CD4-positive, alpha-beta T cell (primary cell): ENCODE measurements around the gene RBM39. TPM values are rescaled to one million over a fixed set of nuclear protein-coding genes. Genes with fewer than 3 reads are reported as not detected.

Experiments
- ATAC-seq: fragments of 200-7000 bp; cut with Tn5 transposase; one replicate; pipeline ENCODE4 v1.10.0; 2022; ENCODE audit warnings: mild to moderate bottlenecking; ENCODE audit not compliant: poor library complexity
- CTCF ChIA-PET: fragments of 350-600 bp; sonication (Branson Sonifier 250); formaldehyde crosslinking; loops from one replicate; lab custom pipeline; 2021; ENCODE audit warnings: antibody characterized with exemption, inconsistent platforms; lab: Charles Lee
- POLR2A ChIA-PET: fragments of 350-600 bp; sonication (Branson Sonifier 250); formaldehyde crosslinking; loops from one replicate; lab custom pipeline; 2021; ENCODE audit warnings: antibody characterized with exemption, inconsistent platforms; lab: Charles Lee
- DNase-seq, 14 experiments: peaks; one replicate each; pipeline ENCODE4 v3.0.0-alpha.2; 2013 to 2020; ENCODE audit warnings: mixed read lengths in 2 of 14
- H3K27ac ChIP-seq, 2 donors: one replicate each; pipeline versions ENCODE4 v1.5.1 to v1.7.0; 2013; ENCODE audit warnings: low read length in 2 of 2, low read depth in 1 of 2, mild to moderate bottlenecking in 1 of 2
- H3K27me3 ChIP-seq, 2 experiments: 1 replicate in 1 of 2; 2 replicates in 1 of 2; pipeline versions ENCODE4 v1.6.1 to v1.7.0; 2013; ENCODE audit warnings: low read length in 2 of 2, control low read depth in 1 of 2, mild to moderate bottlenecking in 1 of 2, moderate library complexity in 1 of 2; ENCODE audit not compliant: insufficient read depth in 2 of 2, control insufficient read depth in 1 of 2
- H3K36me3 ChIP-seq: one replicate; pipeline ENCODE4 v1.6.1; 2013; ENCODE audit warnings: low read length, control low read depth; ENCODE audit not compliant: insufficient read depth
- H3K4me1 ChIP-seq: one replicate; pipeline ENCODE4 v1.6.1; 2013; ENCODE audit warnings: low read length, control low read depth; ENCODE audit not compliant: insufficient read depth
- H3K4me3 ChIP-seq: one replicate; pipeline ENCODE4 v1.5.1; 2013; ENCODE audit warnings: mild to moderate bottlenecking, low read length, moderate library complexity
- H3K9me3 ChIP-seq, 2 experiments: 1 replicate in 1 of 2; 2 replicates in 1 of 2; pipeline versions ENCODE4 v1.6.1 to v1.7.0; 2013; ENCODE audit warnings: low read length in 2 of 2, mild to moderate bottlenecking in 2 of 2, control low read depth in 1 of 2, moderate library complexity in 1 of 2; ENCODE audit not compliant: control insufficient read depth in 1 of 2, insufficient read depth in 1 of 2
- H3K27ac Mint-ChIP-seq: one replicate; pipeline ENCODE4 v1.8.0; 2020; ENCODE audit warnings: mixed read lengths
- H3K27me3 Mint-ChIP-seq: one replicate; pipeline ENCODE4 v1.8.0; 2021; ENCODE audit warnings: mixed read lengths
- H3K36me3 Mint-ChIP-seq: one replicate; pipeline ENCODE4 v1.8.0; 2021; ENCODE audit warnings: low read depth, mixed read lengths
- H3K4me1 Mint-ChIP-seq: one replicate; pipeline ENCODE4 v1.8.0; 2021; ENCODE audit warnings: low read depth, mixed read lengths
- H3K4me3 Mint-ChIP-seq: one replicate; pipeline ENCODE4 v1.8.0; 2020; ENCODE audit warnings: mild to moderate bottlenecking, mixed read lengths
- H3K9me3 Mint-ChIP-seq: one replicate; pipeline ENCODE4 v1.8.0; 2020; ENCODE audit warnings: mixed read lengths
- CTCF ChIP-seq: fragments of 200-600 bp; IDR thresholded peaks from one replicate; pipeline ENCODE4 v1.8.0; 2022; ENCODE audit warnings: antibody characterized with exemption, mild to moderate bottlenecking
- intact Hi-C, 2 experiments: fragments of 100-400 bp; cut with DNase I in 1 of 2; cut with micrococcal nuclease in 1 of 2; formaldehyde crosslinking; loops; one replicate each; pipeline versions ENCODE4 v1.15.1 to v1.9.0; 2023 to 2025; cut with DNase I, micrococcal nuclease
- total RNA-seq, 174 experiments: library from RNA in 2 of 174; stranded (reverse) in 2 of 174; gene quantifications; one replicate each; pipeline ENCODE4 v1.2.3 and lab custom pipeline; 2021 to 2026

Gene RBM39
- total RNA-seq, 2 experiments from 2014 or later, result 1,057 to 1,091 TPM

- H3K4me1 ChIP-seq, result peaks cover 5% of the 10 kb centered on the region
- peaks cover 63% of the 10 kb centered on the region for H3K36me3 ChIP-seq
- POLR2A ChIA-PET, result interaction anchor here (0.6 to 1.0 kb wide), 2 partner anchors 73 to 103 kb away, joined by 3 to 4 read pairs; partner anchors contain the start of gene RBM39
- Mint-ChIP-seq H3K27me3 (no peaks in the 10 kb centered on the region), H3K27ac (no peak overlapping the region), H3K36me3 (peaks cover 62% of the 10 kb centered on the region), H3K4me3 (no peak overlapping the region), H3K4me1 (peaks cover 4% of the 10 kb centered on the region), H3K9me3 (no peaks in the 10 kb centered on the region)
- no peak for DNase-seq
- no peak overlapping the region for H3K4me3 ChIP-seq
- no peaks in the 10 kb centered on the region for H3K9me3 ChIP-seq
- H3K27me3 ChIP-seq, result no peaks in the 10 kb centered on the region
- no peak for TF ChIP-seq CTCF
- no peak for ATAC-seq
- intact Hi-C loops, result no loop called here
- H3K27ac ChIP-seq, result no peak overlapping the region
- CTCF ChIA-PET, result interaction anchor here (1.4 kb wide), 1 partner anchor 51 kb away, joined by 4 read pairs; no protein-coding TSS in a partner anchor
These were observed 72.4 kb downstream of the RBM39 start for GRCh38 chr20:35669681-35670080.

GRCh38 chr20:35669221-35669620, 72.8 kb downstream of the RBM39 start:
- intact Hi-C loops, result no loop called here
- Mint-ChIP-seq H3K4me1 (peaks cover 4% of the 10 kb centered on the region), H3K27me3 (no peaks in the 10 kb centered on the region), H3K36me3 (peaks cover 62% of the 10 kb centered on the region), H3K4me3 (no peak overlapping the region), H3K27ac (no peak overlapping the region), H3K9me3 (no peaks in the 10 kb centered on the region)
- TF ChIP-seq CTCF, result no peak
- ChIA-PET CTCF (interaction anchor here (1.1 kb wide), 1 partner anchor 19 kb away, joined by 3 read pairs; no protein-coding TSS in a partner anchor), POLR2A (interaction anchor here (0.6 to 1.0 kb wide), 2 partner anchors 73 to 104 kb away, joined by 3 to 4 read pairs; partner anchors contain the start of gene RBM39)
- Histone ChIP-seq H3K36me3 (peaks cover 58% of the 10 kb centered on the region), H3K27me3 (no peaks in the 10 kb centered on the region), H3K27ac (no peak overlapping the region), H3K4me3 (no peak overlapping the region), H3K9me3 (no peaks in the 10 kb centered on the region), H3K4me1 (peaks cover 10% of the 10 kb centered on the region)
- no peak for DNase-seq
- no peak for ATAC-seq

- Histone ChIP-seq H3K27me3 (no peaks in the 10 kb centered on the region), H3K27ac (no peak overlapping the region), H3K4me1 (peaks cover 26% of the 10 kb centered on the region), H3K4me3 (no peak overlapping the region), H3K9me3 (no peaks in the 10 kb centered on the region), H3K36me3 (peaks cover 27% of the 10 kb centered on the region)
- no peaks in the 10 kb centered on the region for H3K27me3 Mint-ChIP-seq
- no peak for TF ChIP-seq CTCF
- CTCF ChIA-PET, result no interaction called here
- no peaks in the 10 kb centered on the region for H3K9me3 Mint-ChIP-seq
- H3K4me3 Mint-ChIP-seq, result peak overlapping the region; percentile 64
- peaks cover 37% of the 10 kb centered on the region for H3K4me1 Mint-ChIP-seq
- intact Hi-C loops, result loop anchor here (1.0 to 2.0 kb wide), 4 partner anchors 33 to 123 kb away; partner anchors contain the start of genes NFS1 (in 2 of the 2), RBM39 (in 2 of the 2), ROMO1 (in 2 of the 2) and ERGIC3 (in 1 of the 2)
- peaks cover 46% of the 10 kb centered on the region for H3K36me3 Mint-ChIP-seq
- POLR2A ChIA-PET, result interaction anchor here (0.6 to 8.2 kb wide), 5 partner anchors 42 to 253 kb away, joined by 3 to 147 read pairs (median 12); partner anchors contain the start of genes CEP250, RBM39 and SPAG4
- ATAC-seq (no peak), DNase-seq (peak in 1 of 14 experiments; percentile 26)
- peak overlapping the region; percentile 57 for H3K27ac Mint-ChIP-seq
These were observed 76.1 kb downstream of the RBM39 start for GRCh38 chr20:35665949-35666288.
